Tibial nerve (tissue), 4 donors: Measurements from ENCODE around the gene CUL1. TPM values are rescaled to one million over a fixed set of nuclear protein-coding genes. Genes with fewer than 3 reads are reported as not detected.

Source experiments
- DNase-seq, 2 donors: peaks; one replicate each; pipeline ENCODE4 v3.0.0-alpha.2; 2019; ENCODE audit warnings: low spot score in 2 of 2
- H3K27ac ChIP-seq, 4 donors: fragments of 200-600 bp; sonication (generic) in 3 of 4; one replicate each; pipeline ENCODE4 v1.5.1; 2017 to 2019; ENCODE audit warnings: mild to moderate bottlenecking in 1 of 4
- H3K27me3 ChIP-seq, 2 donors: fragments of 200-600 bp; sonication (generic) in 1 of 2; one replicate each; pipeline versions ENCODE4 v1.5.1 to v1.6.0; 2017 to 2019
- H3K36me3 ChIP-seq, 3 donors: fragments of 200-600 bp; sonication (generic); one replicate each; pipeline ENCODE4 v1.5.1; 2018 to 2019
- H3K4me1 ChIP-seq, 4 donors: fragments of 200-600 bp; sonication (generic) in 3 of 4; one replicate each; pipeline ENCODE4 v1.5.1; 2017 to 2019
- H3K4me3 ChIP-seq, 4 donors: fragments of 200-600 bp; sonication (generic) in 3 of 4; one replicate each; pipeline ENCODE4 v1.5.1; 2017 to 2019; ENCODE audit warnings: mild to moderate bottlenecking in 1 of 4, moderate library complexity in 1 of 4
- H3K9me3 ChIP-seq, 4 donors: fragments of 200-600 bp; sonication (generic) in 3 of 4; one replicate each; pipeline ENCODE4 v1.5.1; 2017 to 2019
- CTCF ChIP-seq, 5 experiments: fragments of 200-600 bp in 3 of 5; fragments of 450-650 bp in 2 of 5; sonication (generic) in 3 of 5; IDR thresholded peaks; one replicate each; pipeline ENCODE4 v1.5.1; 2016 to 2019; ENCODE audit warnings: antibody characterized with exemption in 5 of 5, mild to moderate bottlenecking in 3 of 5, moderate library complexity in 2 of 5
- EP300 ChIP-seq, 2 donors: sonication (generic); formaldehyde crosslinking; IDR thresholded peaks; one replicate each; pipeline ENCODE4 v1.6.1; 2017; ENCODE audit warnings: antibody characterized with exemption in 2 of 2, mild to moderate bottlenecking in 1 of 2
- POLR2A ChIP-seq, 2 donors: fragments of 450-650 bp; IDR thresholded peaks; one replicate each; pipeline ENCODE4 v1.6.1; 2017; ENCODE audit warnings: antibody characterized with exemption in 2 of 2, mild to moderate bottlenecking in 2 of 2, moderate library complexity in 2 of 2
- WGBS, 2 donors: methylation state at CpG; one replicate each; pipeline ENCODE4 v1.1.5; 2018; 5-methylcytosine and 5-hydroxymethylcytosine counted together
- total RNA-seq, 4 donors: library from RNA; depleted of rRNA; stranded (reverse); fragments of >200 nt; gene quantifications; one replicate each; pipeline ENCODE4 v1.1.0, GENCODE V29; 2016

Gene CUL1
- total RNA-seq, 4 donors from 2014 or later = 37.1 to 45.9 (median 41.8) TPM

- H3K4me3 ChIP-seq = no peak overlapping the region
- H3K4me1 ChIP-seq = no peaks in the 10 kb centered on the region
- H3K36me3 ChIP-seq = peaks cover 0 to 78% (median 4%) of the 10 kb centered on the region in 3 donors
- TF ChIP-seq CTCF (IDR thresholded peaks at IDR 0.05) (no peak), POLR2A (IDR thresholded peaks at IDR 0.05) (no peak), EP300 (IDR thresholded peaks at IDR 0.05) (no peak)
- WGBS, 2 donors = 86 to 90% methylated on average over 6 of the region's 6 CpGs
- H3K27me3 ChIP-seq = no peaks in the 10 kb centered on the region
- no peak overlapping the region for H3K27ac ChIP-seq
- H3K9me3 ChIP-seq = no peaks in the 10 kb centered on the region
- DNase-seq = no peak
Measured at GRCh38 chr7:148770004-148770403, 71.3 kb downstream of the CUL1 start.

GRCh38 chr7:148772297-148773089 lies 73.8 kb downstream of the CUL1 start:
- Histone ChIP-seq H3K4me3 (no peak overlapping the region), H3K27ac (no peak overlapping the region), H3K9me3 (no peaks in the 10 kb centered on the region), H3K4me1 (no peaks in the 10 kb centered on the region), H3K36me3 (peaks cover 0 to 64% (median 10%) of the 10 kb centered on the region in 3 donors), H3K27me3 (no peaks in the 10 kb centered on the region)
- WGBS, 2 donors = 83 to 84% methylated on average over 8 of the region's 8 CpGs
- DNase-seq = no peak
- TF ChIP-seq EP300 (IDR thresholded peaks at IDR 0.05) (no peak), POLR2A (IDR thresholded peaks at IDR 0.05) (no peak), CTCF (IDR thresholded peaks at IDR 0.05) (no peak)

- Histone ChIP-seq H3K36me3 (peaks cover 0 to 56% (median 10%) of the 10 kb centered on the region in 3 donors), H3K4me3 (no peak overlapping the region), H3K9me3 (no peaks in the 10 kb centered on the region), H3K4me1 (no peaks in the 10 kb centered on the region), H3K27ac (no peak overlapping the region), H3K27me3 (no peaks in the 10 kb centered on the region)
- TF ChIP-seq POLR2A (IDR thresholded peaks at IDR 0.05) = no peak
- no peak for TF ChIP-seq CTCF (IDR thresholded peaks at IDR 0.05)
- TF ChIP-seq EP300 (IDR thresholded peaks at IDR 0.05) = no peak
- no peak for DNase-seq
- WGBS, 2 donors = 72 to 80% methylated on average over 10 of the region's 10 CpGs
Measured at GRCh38 chr7:148773334-148773733, 74.6 kb downstream of the CUL1 start.

GRCh38 chr7:148774471-148774870 lies 75.8 kb downstream of the CUL1 start:
- no peak overlapping the region for H3K27ac ChIP-seq
- H3K4me1 ChIP-seq = no peaks in the 10 kb centered on the region
- H3K27me3 ChIP-seq = no peaks in the 10 kb centered on the region
- H3K9me3 ChIP-seq = no peaks in the 10 kb centered on the region
- H3K36me3 ChIP-seq = peaks cover 0 to 49% (median 10%) of the 10 kb centered on the region in 3 donors
- WGBS, 2 donors = 56 to 62% methylated on average over 1 of the region's 1 CpG
- no peak for DNase-seq
- TF ChIP-seq EP300 (IDR thresholded peaks at IDR 0.05) (no peak), CTCF (IDR thresholded peaks at IDR 0.05) (no peak), POLR2A (IDR thresholded peaks at IDR 0.05) (no peak)
- no peak overlapping the region for H3K4me3 ChIP-seq

GRCh38 chr7:148782757-148783456 lies 84.2 kb downstream of the CUL1 start:
- no peaks in the 10 kb centered on the region for H3K9me3 ChIP-seq
- no peaks in the 10 kb centered on the region for H3K27me3 ChIP-seq
- no peak for DNase-seq
- TF ChIP-seq POLR2A (IDR thresholded peaks at IDR 0.05) = no peak
- no peak overlapping the region for H3K27ac ChIP-seq
- WGBS, 2 donors = 87 to 89% methylated on average over 44 of the region's 44 CpGs
- no peaks in the 10 kb centered on the region for H3K4me1 ChIP-seq
- H3K4me3 ChIP-seq = no peak overlapping the region
- peaks cover 3 to 75% (median 13%) of the 10 kb centered on the region in 3 donors for H3K36me3 ChIP-seq
